Measurements from ENCODE around the gene DNAJC16. TPM values are rescaled to one million over a fixed set of nuclear protein-coding genes. Genes with fewer than 3 reads are reported as not detected.
A peak's percentile ranks its signal among the peaks of the same experiment; 100 is the strongest.

DNAJC16 gene
- total RNA-seq, 1 experiment from 2014 or later: 20.7 TPM

DNA sequence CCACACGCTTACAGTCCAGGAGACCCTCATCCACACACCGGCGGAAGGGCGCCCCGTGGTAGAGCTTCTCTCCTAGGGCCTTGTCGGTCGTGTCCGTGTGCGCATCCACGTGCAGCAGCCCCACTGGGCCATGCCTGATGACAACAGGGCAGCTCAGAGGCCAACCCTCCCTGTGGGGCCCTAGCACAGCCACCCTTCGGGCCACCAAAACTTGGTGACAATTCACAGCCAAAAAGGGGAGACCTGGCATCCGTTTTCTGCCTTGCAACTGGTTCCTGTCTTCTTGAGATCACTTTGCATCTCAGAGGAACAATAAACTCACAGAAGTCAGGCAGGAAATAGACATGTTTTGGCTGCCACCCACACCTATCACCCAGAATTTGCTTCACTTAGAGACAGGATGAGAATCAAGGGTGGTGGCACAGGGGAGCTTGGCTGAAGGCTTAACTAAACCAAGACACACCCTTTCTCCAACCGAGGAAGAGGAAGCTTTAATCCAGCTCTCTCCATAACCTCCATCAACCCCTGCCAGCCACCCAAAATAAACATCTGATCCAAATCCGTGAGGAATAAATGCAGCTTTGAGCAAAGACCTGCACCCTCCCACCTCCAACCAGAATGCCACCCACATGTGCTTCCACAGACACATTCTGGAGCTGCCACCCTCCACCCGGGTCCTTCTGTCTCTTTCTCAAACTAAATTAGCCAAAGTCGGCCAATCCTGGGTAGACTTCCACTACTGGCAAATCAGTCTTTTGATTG, 52.5 kb downstream of the DNAJC16 start:
- H3K4me2 ChIP-seq (ENCODE audit: insufficient read depth, insufficient read length, low read length): no peak overlapping the region
- no peak overlapping the region for H2AFZ ChIP-seq (ENCODE audit: low read length)
- no peaks in the 10 kb centered on the region for H3K4me1 ChIP-seq (ENCODE audit: insufficient read depth, low read length)
- H3K27ac ChIP-seq (ENCODE audit: insufficient read length, low read depth, low read length): no peak overlapping the region
- H3K18ac ChIP-seq (ENCODE audit: insufficient read length, low read depth, low read length): no peak overlapping the region
- no peaks in the 10 kb centered on the region for H4K20me1 ChIP-seq (ENCODE audit: control insufficient read depth, insufficient read depth, insufficient read length)
- WGBS (ENCODE audit: extremely low coverage, insufficient read length, low lambda C conversion rate): no CpG with 5 or more reads among the region's 16 CpGs
- TF ChIP-seq, protein P1, sequence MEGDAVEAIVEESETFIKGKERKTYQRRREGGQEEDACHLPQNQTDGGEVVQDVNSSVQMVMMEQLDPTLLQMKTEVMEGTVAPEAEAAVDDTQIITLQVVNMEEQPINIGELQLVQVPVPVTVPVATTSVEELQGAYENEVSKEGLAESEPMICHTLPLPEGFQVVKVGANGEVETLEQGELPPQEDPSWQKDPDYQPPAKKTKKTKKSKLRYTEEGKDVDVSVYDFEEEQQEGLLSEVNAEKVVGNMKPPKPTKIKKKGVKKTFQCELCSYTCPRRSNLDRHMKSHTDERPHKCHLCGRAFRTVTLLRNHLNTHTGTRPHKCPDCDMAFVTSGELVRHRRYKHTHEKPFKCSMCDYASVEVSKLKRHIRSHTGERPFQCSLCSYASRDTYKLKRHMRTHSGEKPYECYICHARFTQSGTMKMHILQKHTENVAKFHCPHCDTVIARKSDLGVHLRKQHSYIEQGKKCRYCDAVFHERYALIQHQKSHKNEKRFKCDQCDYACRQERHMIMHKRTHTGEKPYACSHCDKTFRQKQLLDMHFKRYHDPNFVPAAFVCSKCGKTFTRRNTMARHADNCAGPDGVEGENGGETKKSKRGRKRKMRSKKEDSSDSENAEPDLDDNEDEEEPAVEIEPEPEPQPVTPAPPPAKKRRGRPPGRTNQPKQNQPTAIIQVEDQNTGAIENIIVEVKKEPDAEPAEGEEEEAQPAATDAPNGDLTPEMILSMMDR (conservative IDR thresholded peaks at IDR 0.05): no peak
- no peaks in the 10 kb centered on the region for H3K9me3 ChIP-seq (ENCODE audit: control insufficient read depth, low read depth, low read length)
- H2BK15ac ChIP-seq (ENCODE audit: low read depth, low read length): no peak overlapping the region
- H3K56ac ChIP-seq (ENCODE audit: insufficient read length, low read depth, low read length): no peak overlapping the region
- no peak overlapping the region for H4K8ac ChIP-seq (replicated peaks; ENCODE audit: insufficient read length, low read depth, low read length)
- H2BK5ac ChIP-seq (ENCODE audit: insufficient read length, low read length): no peak overlapping the region
- H3K23ac ChIP-seq (ENCODE audit: insufficient read length, low read depth, low read length): no peak overlapping the region
- H3K23me2 ChIP-seq (ENCODE audit: insufficient read length, low read depth, low read length, poor library complexity, severe bottlenecking): no peaks in the 10 kb centered on the region
- H3K36me3 Mint-ChIP-seq (ENCODE audit: insufficient read depth in 1 of 3, low read depth in 3 of 3): no peaks in the 10 kb centered on the region
- H2BK20ac ChIP-seq (ENCODE audit: low read depth, low read length, poor library complexity, severe bottlenecking): no peak overlapping the region
- no peaks in the 10 kb centered on the region for H3K9me3 Mint-ChIP-seq
- no peaks in the 10 kb centered on the region for H3K79me1 ChIP-seq (ENCODE audit: insufficient read depth, low read depth, low read length, poor library complexity, severe bottlenecking)
- no peak overlapping the region for H3K4me3 Mint-ChIP-seq
- H2BK12ac ChIP-seq (ENCODE audit: insufficient read length, low read depth, low read length): no peak overlapping the region
- H2BK120ac ChIP-seq (ENCODE audit: low read depth, low read length, poor library complexity, severe bottlenecking): no peak overlapping the region
- H3K27me3 ChIP-seq (ENCODE audit: insufficient read depth, low read length): no peaks in the 10 kb centered on the region
- H4K5ac ChIP-seq (ENCODE audit: insufficient read length, low read depth, low read length): no peak overlapping the region
- no peak overlapping the region for H3T11ph ChIP-seq (ENCODE audit: low read length)
- H3K9ac ChIP-seq (ENCODE audit: extremely low read depth, insufficient read length, low read length): no peak overlapping the region
- H3K27me3 Mint-ChIP-seq (ENCODE audit: low read depth): no peaks in the 10 kb centered on the region; the same call in 1 of the 2 replicates
- H3K79me2 ChIP-seq (ENCODE audit: insufficient read depth, low read length): no peaks in the 10 kb centered on the region
- H3K27ac Mint-ChIP-seq: peak overlapping the region; percentile 57 to 69 (median 58); a peak in 3 of 7 replicates
- peaks cover 9 to 12% of the 10 kb centered on the region in 2 experiments for H3K4me1 Mint-ChIP-seq
- H4K91ac ChIP-seq (ENCODE audit: insufficient read length, low read depth, low read length): no peak overlapping the region
- no peak overlapping the region for H3K4ac ChIP-seq (ENCODE audit: low read depth, low read length)
- H2AK5ac ChIP-seq (ENCODE audit: insufficient read length, low read length): no peak overlapping the region
- H3K14ac ChIP-seq (ENCODE audit: insufficient read depth, low read length): no peak overlapping the region
- no peak for DNase-seq

Measured in H9 (cell line).